SK-N-SH treated with all-trans-retinoic acid at 6 μM for 48 hours (cell line): ENCODE measurements around the gene GSAP.

Source experiments
- ARNTL ChIP-seq: fragments of 450-650 bp; formaldehyde crosslinking; IDR thresholded peaks from 2 replicates; pipeline ENCODE4 v1.5.0; 2020; ENCODE audit warnings: low read depth, mild to moderate bottlenecking, moderate library complexity, borderline replicate concordance
- CSRNP3 ChIP-seq: fragments of 250-450 bp; sonication (Bioruptor Pico); IDR thresholded peaks from 2 replicates; pipeline ENCODE4 v1.5.1; 2021; ENCODE audit warnings: mild to moderate bottlenecking, moderate library complexity
- GLIS3 ChIP-seq: fragments of 250-450 bp; sonication (Bioruptor Pico); IDR thresholded peaks from 2 replicates; pipeline ENCODE4 v1.5.0; 2020; ENCODE audit warnings: mild to moderate bottlenecking, moderate library complexity
- OSR1 ChIP-seq: fragments of 250-450 bp; sonication (Bioruptor Pico); IDR thresholded peaks from 2 replicates; pipeline ENCODE4 v1.8.0; 2022; ENCODE audit warnings: moderate library complexity, mild to moderate bottlenecking, inconsistent platforms
- PATZ1 ChIP-seq: fragments of 250-450 bp; sonication (Bioruptor Pico); IDR thresholded peaks from 2 replicates; pipeline ENCODE4 v1.8.0; 2020; ENCODE audit warnings: mild to moderate bottlenecking, moderate library complexity, borderline replicate concordance
- POU6F1 ChIP-seq: fragments of 250-450 bp; sonication (Bioruptor Pico); IDR thresholded peaks from 2 replicates; pipeline ENCODE4 v1.8.0; 2021; ENCODE audit warnings: low read depth, mild to moderate bottlenecking, moderate library complexity, borderline replicate concordance
- SNAI2 ChIP-seq: fragments of 250-450 bp; sonication (Bioruptor Pico); IDR thresholded peaks from 2 replicates; pipeline ENCODE4 v1.5.0; 2020; ENCODE audit warnings: mild to moderate bottlenecking, moderate library complexity
- ZFP3 ChIP-seq: fragments of 250-450 bp; sonication (Bioruptor Pico); IDR thresholded peaks from 2 replicates; pipeline ENCODE4 v1.5.0; 2020; ENCODE audit warnings: mild to moderate bottlenecking, moderate library complexity
- ZNF70 ChIP-seq: fragments of 450-650 bp; formaldehyde crosslinking; IDR thresholded peaks from 2 replicates; pipeline ENCODE4 v1.5.0; 2020; ENCODE audit warnings: mild to moderate bottlenecking, moderate library complexity

- TF ChIP-seq OSR1 = no peak
- no peak for TF ChIP-seq POU6F1 (CRISPR knock-in tag)
- no peak for TF ChIP-seq PATZ1 (CRISPR knock-in tag)
- no peak for TF ChIP-seq SNAI2 (CRISPR knock-in tag)
- no peak for TF ChIP-seq CSRNP3 (CRISPR knock-in tag)
- TF ChIP-seq ARNTL = no peak
- no peak for TF ChIP-seq GLIS3 (CRISPR knock-in tag)
- TF ChIP-seq ZNF70 (CRISPR knock-in tag) = no peak
- TF ChIP-seq ZFP3 (CRISPR knock-in tag) = no peak
Measured at GRCh38 chr7:77320137-77320536, 96.0 kb downstream of the GSAP start.
